Superior temporal gyrus (tissue), 1 donor: ENCODE results near the gene KCNC2.
"Not testable (repeated sequence)": the region's sequence is repeated elsewhere in the genome, so short reads cannot be mapped to it uniquely, and the experiment has no call there.

Experiments
- DNase-seq: peaks from one replicate; pipeline ENCODE4 v3.0.0-alpha.2; 2016; ENCODE audit errors: extremely low spot score

The KCNC2 gene

GRCh38 chr12:75209812-75210138, at the start of gene KCNC2:
KCNC2 (minus strand) TSS chr12:75209839.
- DNase-seq: no peak

GRCh38 chr12:75259143-75259542, 49.5 kb upstream of the KCNC2 start:
- no peak for DNase-seq

- DNase-seq: no peak
These were observed 47.9 kb upstream of the KCNC2 start for GRCh38 chr12:75257510-75257909.

GRCh38 chr12:75245108-75245507, 35.5 kb upstream of the KCNC2 start:
- DNase-seq: no peak

GRCh38 chr12:75239987-75240386, 30.3 kb upstream of the KCNC2 start:
- no peak for DNase-seq

GRCh38 chr12:75236206-75236605, 26.6 kb upstream of the KCNC2 start:
- no peak for DNase-seq

GRCh38 chr12:75227132-75227531, 17.5 kb upstream of the KCNC2 start:
- DNase-seq: no peak

- DNase-seq: no peak
These were observed 2.4 kb upstream of the KCNC2 start for GRCh38 chr12:75212072-75212471.

- no peak for DNase-seq
These were observed 505 bp downstream of the KCNC2 start for GRCh38 chr12:75208856-75209811.

GRCh38 chr12:75207338-75208083, 2.1 kb downstream of the KCNC2 start:
- DNase-seq: no peak

- DNase-seq: no peak
These were observed 4.1 kb downstream of the KCNC2 start for GRCh38 chr12:75205558-75205957.

- no peak for DNase-seq
These were observed 12.8 kb downstream of the KCNC2 start for GRCh38 chr12:75196865-75197264.

GRCh38 chr12:75196408-75196807, 13.2 kb downstream of the KCNC2 start:
- DNase-seq: no peak

- no peak for DNase-seq
These were observed 15.4 kb downstream of the KCNC2 start for GRCh38 chr12:75194250-75194649.

- no peak for DNase-seq
These were observed 17.4 kb downstream of the KCNC2 start for GRCh38 chr12:75192196-75192595.

- DNase-seq: no peak
These were observed 18.8 kb downstream of the KCNC2 start for GRCh38 chr12:75190846-75191245.

- DNase-seq: not testable (repeated sequence)
These were observed 23.8 kb downstream of the KCNC2 start for GRCh38 chr12:75185881-75186280.

GRCh38 chr12:75184516-75184915, 25.1 kb downstream of the KCNC2 start:
- DNase-seq: no peak

GRCh38 chr12:75183967-75184366, 25.7 kb downstream of the KCNC2 start:
- DNase-seq: no peak

GRCh38 chr12:75177997-75178396, 31.6 kb downstream of the KCNC2 start:
- no peak for DNase-seq

GRCh38 chr12:75172611-75173010, 37.0 kb downstream of the KCNC2 start:
- DNase-seq: no peak

GRCh38 chr12:75170640-75171185, 38.9 kb downstream of the KCNC2 start:
- no peak for DNase-seq

GRCh38 chr12:75162845-75163244, 46.8 kb downstream of the KCNC2 start:
- no peak for DNase-seq
